SJSA1 (cell line): Measurements from ENCODE around the gene NR3C2. TPM values are rescaled to one million over a fixed set of nuclear protein-coding genes. Genes with fewer than 3 reads are reported as not detected.

Experiments used
- DNase-seq, 2 experiments: peaks; one replicate each; pipeline ENCODE4 v3.0.0-alpha.2; 2015 to 2020; ENCODE audit warnings: low spot score in 2 of 2, low read depth in 1 of 2
- H3K27ac ChIP-seq: fragments of 250-450 bp; sonication (Bioruptor Pico); 2 replicates; pipeline ENCODE4 v1.5.1; 2020; ENCODE audit warnings: mild to moderate bottlenecking, moderate library complexity
- H3K27me3 ChIP-seq: fragments of 250-450 bp; sonication (Bioruptor Pico); replicated peaks from 2 replicates; pipeline ENCODE4 v1.5.1; 2020; ENCODE audit warnings: mild to moderate bottlenecking, moderate library complexity
- H3K36me3 ChIP-seq: fragments of 250-450 bp; sonication (Bioruptor Pico); 2 replicates; pipeline ENCODE4 v1.5.1; 2020; ENCODE audit warnings: mild to moderate bottlenecking
- H3K4me1 ChIP-seq: fragments of 250-450 bp; sonication (Bioruptor Pico); replicated peaks from 2 replicates; pipeline ENCODE4 v1.6.1; 2021; ENCODE audit warnings: mild to moderate bottlenecking
- H3K4me3 ChIP-seq: fragments of 250-450 bp; sonication (Bioruptor Pico); 2 replicates; pipeline ENCODE4 v1.5.1; 2020; ENCODE audit warnings: mild to moderate bottlenecking
- H3K9me3 ChIP-seq: fragments of 250-450 bp; sonication (Bioruptor Pico); replicated peaks from 2 replicates; pipeline ENCODE4 v1.5.1; 2020; ENCODE audit warnings: mild to moderate bottlenecking
- total RNA-seq: library from RNA; depleted of rRNA; stranded (reverse); fragments of >200 nt; shearing (Covaris generic); gene quantifications from 2 replicates; pipeline ENCODE4 v1.2.3, GENCODE V29; 2014; rRNA removed

NR3C2 gene
- 0.11 TPM in 1 of 2 replicates, not detected in the other for total RNA-seq

DNA sequence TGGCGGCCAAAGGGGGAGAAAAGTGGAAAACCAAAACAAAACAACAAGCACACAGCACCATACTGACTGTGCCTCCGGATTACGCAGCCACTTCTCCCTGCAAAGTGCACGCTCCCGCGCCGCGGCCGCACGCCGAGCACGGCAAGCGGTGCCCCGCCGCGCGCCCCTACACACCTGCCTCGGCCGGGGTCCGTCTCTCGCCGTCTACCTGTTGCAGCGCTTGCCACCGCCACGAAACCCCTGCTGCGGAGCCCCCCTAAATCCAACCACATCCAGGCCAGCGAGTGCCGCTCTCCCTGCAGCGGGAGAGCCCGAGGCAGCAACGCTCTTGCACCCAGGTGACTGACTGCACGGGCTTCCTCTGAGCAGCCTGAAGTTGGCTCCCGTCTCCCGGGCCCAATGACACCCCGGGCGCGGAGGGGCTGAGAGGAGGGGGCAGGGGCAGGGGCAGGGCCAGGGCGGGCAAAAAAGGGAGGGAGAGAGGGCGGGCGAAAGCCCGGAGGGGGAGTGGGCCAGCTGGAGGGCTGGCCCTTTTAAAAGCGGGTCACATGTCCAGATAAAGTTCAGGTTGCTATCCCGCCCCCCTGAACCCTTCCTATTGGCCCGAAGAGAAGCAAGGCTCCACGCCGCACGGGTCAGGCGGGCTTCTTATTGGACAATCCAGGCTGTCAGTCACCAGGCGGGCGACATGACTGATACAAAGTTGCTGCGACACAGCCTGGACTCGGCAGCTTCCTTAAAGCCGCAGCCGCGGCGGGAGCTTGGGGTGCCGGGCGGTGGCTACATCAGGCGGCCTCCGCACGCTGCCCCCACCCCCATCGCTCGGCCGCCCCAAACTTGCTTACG lies at the start of gene NR3C2:
Gene NR3C2 (minus strand): TSS at position 429 of the 846 bp plus-strand sequence.
- H3K4me3 ChIP-seq = peak within 1 kb of the TSS; percentile 45
- DNase-seq = peak; percentile 75 to 94
- no peaks in the 10 kb centered on the region for H3K9me3 ChIP-seq
- H3K27me3 ChIP-seq = peaks cover 82% of the 10 kb centered on the region
- no peak within 1 kb of the TSS for H3K27ac ChIP-seq
- peaks cover 31% of the 10 kb centered on the region for H3K4me1 ChIP-seq
- H3K36me3 ChIP-seq = no peaks in the 10 kb centered on the region

DNA sequence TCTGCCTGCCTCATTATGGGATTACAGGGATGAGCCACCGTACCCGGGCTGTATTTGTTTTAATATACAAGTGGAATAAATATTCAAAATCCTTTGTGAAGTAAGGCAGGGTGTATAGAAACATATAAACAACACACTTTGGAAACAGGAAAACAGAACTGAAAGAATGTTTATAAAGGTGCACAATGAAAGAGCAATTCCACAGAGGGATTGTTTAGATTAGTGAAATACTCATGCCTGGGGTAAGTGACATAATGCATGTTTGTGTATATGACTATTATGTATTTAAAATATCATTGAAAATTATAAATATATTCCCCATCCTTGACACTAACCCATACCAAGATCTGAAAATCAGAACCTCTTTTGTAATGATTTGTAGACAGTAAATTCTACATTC lies 45.0 kb upstream of the NR3C2 start:
- Histone ChIP-seq H3K4me3 (no peak overlapping the region), H3K27ac (no peak overlapping the region)
- no peak for DNase-seq

GRCh38 chr4:148481636-148482035 lies 39.4 kb upstream of the NR3C2 start:
- no peaks in the 10 kb centered on the region for H3K27me3 ChIP-seq
- no peaks in the 10 kb centered on the region for H3K36me3 ChIP-seq
- H3K9me3 ChIP-seq = no peaks in the 10 kb centered on the region
- H3K4me3 ChIP-seq = no peak overlapping the region
- H3K4me1 ChIP-seq = no peaks in the 10 kb centered on the region
- no peak overlapping the region for H3K27ac ChIP-seq
- DNase-seq = no peak

More for the DNA sequence above, 45.0 kb upstream of the NR3C2 start:
- H3K36me3 ChIP-seq = no peaks in the 10 kb centered on the region
- H3K4me1 ChIP-seq = no peaks in the 10 kb centered on the region
- no peaks in the 10 kb centered on the region for H3K27me3 ChIP-seq
- H3K9me3 ChIP-seq = no peaks in the 10 kb centered on the region

DNA sequence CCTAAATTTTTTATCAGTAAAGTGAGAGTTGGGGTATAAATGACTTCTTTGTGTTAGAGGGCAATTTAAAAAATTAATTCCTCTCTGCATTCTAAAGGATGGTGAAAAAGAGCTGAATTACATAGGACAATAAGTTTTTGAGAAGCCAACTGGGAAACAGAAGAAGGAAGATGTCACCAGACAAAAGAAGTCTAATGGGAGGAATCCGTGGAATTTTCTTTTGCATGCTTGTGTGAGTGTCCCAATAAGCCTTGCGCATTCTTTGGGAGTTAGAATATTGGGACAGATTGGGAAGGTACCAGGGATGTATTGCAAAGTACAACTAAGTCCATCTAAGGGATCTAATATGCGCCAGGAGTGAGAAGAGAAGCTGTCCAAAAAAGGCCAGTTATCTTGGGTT lies 35.1 kb upstream of the NR3C2 start:
- Histone ChIP-seq H3K4me1 (no peaks in the 10 kb centered on the region), H3K27ac (no peak overlapping the region), H3K9me3 (no peaks in the 10 kb centered on the region), H3K36me3 (no peaks in the 10 kb centered on the region), H3K27me3 (no peaks in the 10 kb centered on the region), H3K4me3 (no peak overlapping the region)
- no peak for DNase-seq

GRCh38 chr4:148469938-148470337 lies 27.7 kb upstream of the NR3C2 start:
- Histone ChIP-seq H3K9me3 (no peaks in the 10 kb centered on the region), H3K4me1 (no peaks in the 10 kb centered on the region), H3K36me3 (no peaks in the 10 kb centered on the region), H3K27ac (no peak overlapping the region), H3K27me3 (no peaks in the 10 kb centered on the region), H3K4me3 (no peak overlapping the region)
- DNase-seq = no peak

GRCh38 chr4:148454835-148455234 lies 12.6 kb upstream of the NR3C2 start:
- H3K27ac ChIP-seq = no peak overlapping the region
- peaks cover 9% of the 10 kb centered on the region; the same call in 1 of the 2 replicates for H3K27me3 ChIP-seq
- H3K4me3 ChIP-seq = no peak overlapping the region
- H3K9me3 ChIP-seq = no peaks in the 10 kb centered on the region
- no peak for DNase-seq
- H3K4me1 ChIP-seq = no peaks in the 10 kb centered on the region
- no peaks in the 10 kb centered on the region for H3K36me3 ChIP-seq

DNA sequence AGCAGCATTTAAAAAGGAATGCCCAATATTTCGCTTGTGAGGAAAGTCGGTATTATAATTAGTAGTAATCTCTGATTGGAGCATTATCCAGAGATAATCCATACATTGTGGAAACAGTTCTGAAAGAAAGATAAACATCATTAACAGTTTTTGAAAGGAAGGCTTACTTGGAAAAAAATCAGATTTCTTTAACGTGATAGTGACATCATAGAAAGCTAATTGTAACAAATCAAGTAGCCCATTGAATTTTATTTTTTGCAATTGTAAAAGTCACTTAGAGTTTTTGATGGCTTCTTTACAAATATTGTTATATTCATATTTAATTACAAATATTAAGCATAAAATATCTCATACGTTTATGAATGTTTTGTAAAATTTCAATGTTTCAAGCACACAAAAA lies 11.6 kb upstream of the NR3C2 start:
- H3K27ac ChIP-seq = no peak overlapping the region
- no peaks in the 10 kb centered on the region for H3K9me3 ChIP-seq
- no peaks in the 10 kb centered on the region for H3K36me3 ChIP-seq
- H3K4me1 ChIP-seq = no peaks in the 10 kb centered on the region
- H3K27me3 ChIP-seq = peaks cover 5% of the 10 kb centered on the region
- no peak overlapping the region for H3K4me3 ChIP-seq
- no peak for DNase-seq

DNA sequence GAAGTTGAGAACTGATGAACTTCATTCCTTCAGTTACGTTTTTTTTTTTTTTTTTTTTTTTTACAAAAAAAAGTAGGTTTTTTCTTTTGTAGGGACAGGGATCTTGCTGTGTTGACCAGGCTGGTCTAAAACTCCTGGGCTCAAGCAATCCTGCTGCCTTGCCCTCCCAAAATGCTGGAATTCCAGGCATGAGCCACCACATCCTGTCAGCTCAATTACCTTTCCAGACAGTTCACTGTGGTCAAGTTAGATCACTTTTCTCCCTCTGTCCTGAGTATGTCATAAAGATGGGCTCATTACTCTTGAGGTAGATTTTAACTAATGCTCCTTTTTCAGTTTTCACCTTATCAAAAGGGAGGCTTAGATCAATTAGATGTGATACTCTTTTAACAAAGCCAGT lies 10.8 kb upstream of the NR3C2 start:
- H3K4me1 ChIP-seq = no peaks in the 10 kb centered on the region
- DNase-seq = no peak
- no peaks in the 10 kb centered on the region for H3K9me3 ChIP-seq
- H3K27me3 ChIP-seq = peaks cover 8% of the 10 kb centered on the region
- H3K4me3 ChIP-seq = no peak overlapping the region
- H3K36me3 ChIP-seq = no peaks in the 10 kb centered on the region
- no peak overlapping the region for H3K27ac ChIP-seq

GRCh38 chr4:148449921-148450320 lies 7.7 kb upstream of the NR3C2 start:
- Histone ChIP-seq H3K9me3 (no peaks in the 10 kb centered on the region), H3K36me3 (no peaks in the 10 kb centered on the region), H3K4me1 (peaks cover 7% of the 10 kb centered on the region), H3K4me3 (no peak overlapping the region), H3K27me3 (peaks cover 37% of the 10 kb centered on the region), H3K27ac (no peak overlapping the region)
- DNase-seq = no peak

DNA sequence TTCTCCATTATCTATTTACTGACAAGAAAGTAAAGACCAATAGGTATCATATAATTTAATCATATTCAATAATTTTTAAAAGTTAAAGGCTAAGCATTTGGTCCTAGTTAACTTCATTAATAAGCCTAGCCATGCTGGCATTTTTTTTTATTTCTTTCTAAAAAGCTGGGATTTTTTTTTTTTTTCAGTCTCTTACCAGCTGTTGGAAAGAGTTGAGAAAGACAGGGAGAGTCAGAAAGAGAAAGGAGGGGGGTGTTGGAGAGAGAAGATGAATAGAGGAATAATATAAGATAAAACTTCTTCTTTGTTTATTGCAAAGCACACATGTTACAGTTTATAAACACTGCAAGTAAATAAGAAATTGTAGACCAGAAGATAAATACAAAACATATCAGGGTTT lies 5.9 kb upstream of the NR3C2 start:
- Histone ChIP-seq H3K9me3 (no peaks in the 10 kb centered on the region), H3K4me1 (peaks cover 22% of the 10 kb centered on the region), H3K27me3 (peaks cover 55% of the 10 kb centered on the region), H3K36me3 (no peaks in the 10 kb centered on the region), H3K4me3 (no peak overlapping the region), H3K27ac (no peak overlapping the region)
- DNase-seq = no peak

GRCh38 chr4:148447681-148448080 lies 5.5 kb upstream of the NR3C2 start:
- Histone ChIP-seq H3K9me3 (no peaks in the 10 kb centered on the region), H3K27ac (no peak overlapping the region), H3K36me3 (no peaks in the 10 kb centered on the region), H3K4me1 (peaks cover 25% of the 10 kb centered on the region), H3K27me3 (peaks cover 59% of the 10 kb centered on the region), H3K4me3 (no peak overlapping the region)
- no peak for DNase-seq

GRCh38 chr4:148445860-148446330 lies 3.7 kb upstream of the NR3C2 start:
- peak overlapping the region; percentile 42 for H3K4me3 ChIP-seq
- H3K36me3 ChIP-seq = no peaks in the 10 kb centered on the region
- no peaks in the 10 kb centered on the region for H3K9me3 ChIP-seq
- peaks cover 75% of the 10 kb centered on the region for H3K27me3 ChIP-seq
- peaks cover 31% of the 10 kb centered on the region for H3K4me1 ChIP-seq
- no peak overlapping the region for H3K27ac ChIP-seq
- no peak for DNase-seq

DNA sequence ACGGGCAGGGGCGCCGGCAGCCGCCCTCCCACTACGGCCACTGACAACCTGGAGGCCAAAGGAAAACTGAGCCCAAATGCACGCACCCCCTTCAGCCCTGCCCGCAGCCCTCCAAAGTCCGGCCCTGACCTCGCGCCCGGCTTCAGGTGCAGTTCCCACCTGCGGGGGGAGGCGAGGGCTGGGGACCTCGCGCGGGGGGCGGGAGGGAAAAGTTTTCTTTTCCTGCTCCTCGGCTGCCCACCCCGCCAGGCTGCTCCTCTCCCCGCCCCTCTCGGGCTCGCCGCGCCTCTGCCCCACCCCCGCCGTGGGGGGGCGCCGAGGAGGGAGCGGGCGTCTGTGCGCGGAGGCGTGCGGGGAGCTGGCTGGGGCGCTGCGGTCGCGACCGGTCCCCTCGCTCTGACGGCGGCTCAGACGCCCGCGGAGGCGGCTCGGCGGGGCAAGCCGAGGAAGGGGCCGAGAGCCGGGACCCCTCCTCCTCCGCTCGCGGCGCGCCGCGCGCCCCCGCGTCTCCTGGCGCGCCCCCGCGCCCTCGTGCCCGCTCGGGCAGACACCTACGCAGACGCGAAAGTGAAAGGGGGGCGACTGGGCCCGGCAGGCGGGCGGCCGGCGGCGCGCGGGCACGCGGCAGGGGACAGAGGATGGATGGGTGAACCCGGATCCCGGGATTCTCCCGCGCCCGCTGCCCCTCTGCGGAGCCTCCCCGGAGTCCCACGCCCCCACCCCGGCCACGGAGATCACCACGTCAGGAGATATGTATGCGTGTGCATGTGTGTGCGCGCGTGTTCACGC lies 3.1 kb upstream of the NR3C2 start:
- peaks cover 31% of the 10 kb centered on the region for H3K4me1 ChIP-seq
- peaks cover 82% of the 10 kb centered on the region for H3K27me3 ChIP-seq
- H3K9me3 ChIP-seq = no peaks in the 10 kb centered on the region
- no peaks in the 10 kb centered on the region for H3K36me3 ChIP-seq
- H3K27ac ChIP-seq = no peak overlapping the region
- peak overlapping the region; percentile 42 for H3K4me3 ChIP-seq
- DNase-seq = no peak
